DND-41 (cell line): Measurements from ENCODE around the gene SDCCAG8.

Experiments used
- CTCF ChIP-seq: IDR thresholded peaks from 2 replicates; pipeline ENCODE4 v1.5.1; 2012; ENCODE audit warnings: borderline replicate concordance, low read length, moderate library complexity, mild to moderate bottlenecking; ENCODE audit not compliant: poor library complexity, severe bottlenecking; ENCODE audit errors: extremely low read depth
- EZH2 ChIP-seq: IDR thresholded peaks from 3 replicates; pipeline ENCODE4 v1.6.1; 2012; ENCODE audit warnings: borderline replicate concordance, low read depth, mild to moderate bottlenecking, moderate library complexity, low read length, inconsistent platforms; ENCODE audit not compliant: severe bottlenecking

- TF ChIP-seq CTCF (no peak), EZH2 (no peak)
Measured at GRCh38 chr1:243346016-243346415, 90.2 kb downstream of the SDCCAG8 start.
